Skeletal muscle satellite cell (primary cell): ENCODE measurements around the gene PTPRG.

Experiments used
- H3K27me3 ChIP-seq: 2 replicates; pipeline ENCODE4 v1.7.0; 2013; ENCODE audit warnings: low read length; ENCODE audit not compliant: control insufficient read depth, insufficient read depth
- H3K36me3 ChIP-seq: 2 replicates; pipeline ENCODE4 v1.7.0; 2013; ENCODE audit warnings: mild to moderate bottlenecking, control low read depth, low read length; ENCODE audit not compliant: insufficient read depth
- H3K4me1 ChIP-seq: 2 replicates; pipeline ENCODE4 v1.7.0; 2013; ENCODE audit warnings: low read length; ENCODE audit not compliant: control insufficient read depth, insufficient read depth
- H3K4me2 ChIP-seq: 2 replicates; pipeline ENCODE4 v1.7.0; 2013; ENCODE audit warnings: mild to moderate bottlenecking, low read length
- H3K4me3 ChIP-seq: 2 replicates; pipeline ENCODE4 v1.7.0; 2013; ENCODE audit warnings: low read length
- H3K9ac ChIP-seq: 2 replicates; pipeline ENCODE4 v1.7.0; 2013; ENCODE audit warnings: mild to moderate bottlenecking, low read depth, low read length, moderate library complexity
- H3K9me3 ChIP-seq: replicated peaks from 2 replicates; pipeline ENCODE4 v1.7.0; 2013; ENCODE audit warnings: mild to moderate bottlenecking, control low read depth, low read length

PTPRG gene

DNA sequence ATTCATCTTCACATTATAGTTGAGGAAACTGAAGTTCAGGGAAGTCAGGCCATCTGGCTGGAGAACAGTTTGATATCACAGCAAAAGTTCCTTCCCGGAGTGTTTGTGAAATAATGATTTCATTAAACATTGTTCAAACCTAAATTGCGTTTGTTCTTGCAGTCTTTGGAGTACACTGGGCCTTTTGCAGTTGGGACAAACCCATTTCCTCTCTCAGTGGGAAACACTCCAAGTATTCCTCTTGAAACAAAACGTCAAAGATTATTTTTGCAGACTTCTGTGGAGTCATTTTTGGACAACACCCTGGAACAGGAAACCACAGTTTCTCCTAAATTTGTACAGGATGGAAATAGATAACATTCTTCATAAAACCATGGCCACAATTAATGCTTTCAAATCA is 287.5 kb downstream of the PTPRG start:
- Histone ChIP-seq H3K9me3 (no peaks in the 10 kb centered on the region), H3K4me3 (peak overlapping the region; percentile 26), H3K4me1 (peaks cover 30% of the 10 kb centered on the region), H3K9ac (peak overlapping the region; percentile 50), H3K4me2 (peak overlapping the region; percentile 68), H3K36me3 (no peaks in the 10 kb centered on the region), H3K27me3 (no peaks in the 10 kb centered on the region)

DNA sequence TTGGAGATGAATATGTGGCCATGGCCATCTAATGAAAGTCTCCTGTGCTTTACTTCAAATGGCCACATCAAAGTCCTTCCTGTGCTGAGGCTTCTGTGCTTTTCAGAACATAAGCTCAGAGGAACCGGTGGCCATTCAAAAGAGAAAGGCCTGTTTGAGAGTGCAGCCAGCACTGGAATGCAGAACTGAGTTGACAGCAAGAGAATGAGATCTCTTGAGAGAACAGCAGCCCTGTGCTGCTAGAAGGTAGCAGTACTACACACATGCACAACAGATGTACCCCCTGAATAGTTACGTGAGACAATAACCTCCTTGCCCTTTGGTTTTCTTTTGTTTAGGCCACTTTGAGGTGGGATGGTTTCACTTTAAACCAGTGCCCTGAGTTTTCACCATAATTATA is 292.5 kb downstream of the PTPRG start:
- Histone ChIP-seq H3K4me1 (peaks cover 9% of the 10 kb centered on the region), H3K36me3 (no peaks in the 10 kb centered on the region), H3K4me3 (no peak overlapping the region), H3K9ac (no peak overlapping the region), H3K9me3 (no peaks in the 10 kb centered on the region), H3K4me2 (no peak overlapping the region), H3K27me3 (no peaks in the 10 kb centered on the region)

DNA sequence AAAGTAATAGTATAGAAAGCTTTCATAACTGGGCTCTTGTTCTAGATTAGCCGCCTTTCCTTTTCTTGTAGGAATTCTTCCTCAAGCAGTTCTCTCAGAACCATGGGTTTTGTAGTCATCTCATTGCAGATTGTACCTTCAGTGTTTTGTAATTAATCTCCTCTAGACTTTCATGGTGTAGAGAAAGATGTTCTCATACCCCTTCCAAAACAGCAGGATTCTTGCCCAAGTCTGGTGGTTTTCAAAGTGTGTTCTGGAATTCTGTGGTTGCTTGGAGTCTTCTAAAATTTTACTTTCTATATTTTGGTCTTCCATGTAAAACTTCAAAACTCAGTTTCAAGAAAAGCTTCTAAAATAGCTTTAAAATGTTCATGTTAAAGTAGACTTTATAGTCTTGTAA is 293.8 kb downstream of the PTPRG start:
- Histone ChIP-seq H3K27me3 (no peaks in the 10 kb centered on the region), H3K36me3 (no peaks in the 10 kb centered on the region), H3K9ac (no peak overlapping the region), H3K4me2 (no peak overlapping the region), H3K4me1 (no peaks in the 10 kb centered on the region), H3K9me3 (no peaks in the 10 kb centered on the region), H3K4me3 (no peak overlapping the region)

DNA sequence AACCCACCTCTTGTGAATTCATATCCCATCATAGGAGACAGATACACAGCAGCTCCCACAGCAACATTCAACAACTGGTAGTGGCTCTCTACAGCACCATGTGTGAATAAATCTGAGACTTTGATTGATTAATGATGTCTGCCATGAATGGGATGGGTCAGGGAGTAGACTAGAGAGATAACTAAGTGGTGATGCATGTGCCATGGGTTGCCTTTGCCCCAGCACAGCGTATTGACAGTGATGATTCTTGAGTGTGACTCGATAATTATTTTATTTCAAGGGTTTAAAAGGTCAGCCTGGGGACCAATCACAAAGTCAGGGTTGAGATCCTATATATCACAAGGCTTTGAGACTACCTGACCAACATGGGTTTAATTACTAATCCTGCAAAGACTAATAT is 295.9 kb downstream of the PTPRG start:
- Histone ChIP-seq H3K27me3 (no peaks in the 10 kb centered on the region), H3K9me3 (no peaks in the 10 kb centered on the region), H3K36me3 (no peaks in the 10 kb centered on the region), H3K4me2 (no peak overlapping the region), H3K4me3 (no peak overlapping the region), H3K9ac (no peak overlapping the region), H3K4me1 (no peaks in the 10 kb centered on the region)

DNA sequence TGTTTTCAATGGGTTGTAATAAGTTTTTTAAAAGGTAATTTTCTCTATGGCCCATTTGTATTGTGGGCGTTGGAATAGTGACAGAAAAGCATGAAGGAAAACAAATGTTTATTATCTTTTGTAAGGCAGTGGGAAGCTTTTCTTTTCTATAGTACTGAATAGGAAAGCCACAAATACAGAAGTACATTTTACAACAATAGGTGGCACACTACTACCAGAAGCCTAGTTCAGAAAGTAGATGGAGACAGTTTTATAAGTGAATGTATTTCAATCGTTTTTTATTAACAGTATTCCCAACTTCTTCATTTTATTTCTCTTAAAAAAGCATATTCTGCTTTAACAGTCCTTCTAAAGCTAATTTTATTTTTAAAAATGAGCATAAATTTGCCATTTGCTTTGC is 296.7 kb downstream of the PTPRG start:
- Histone ChIP-seq H3K4me1 (no peaks in the 10 kb centered on the region), H3K9ac (no peak overlapping the region), H3K4me3 (no peak overlapping the region), H3K9me3 (no peaks in the 10 kb centered on the region), H3K36me3 (no peaks in the 10 kb centered on the region), H3K27me3 (no peaks in the 10 kb centered on the region), H3K4me2 (no peak overlapping the region)

DNA sequence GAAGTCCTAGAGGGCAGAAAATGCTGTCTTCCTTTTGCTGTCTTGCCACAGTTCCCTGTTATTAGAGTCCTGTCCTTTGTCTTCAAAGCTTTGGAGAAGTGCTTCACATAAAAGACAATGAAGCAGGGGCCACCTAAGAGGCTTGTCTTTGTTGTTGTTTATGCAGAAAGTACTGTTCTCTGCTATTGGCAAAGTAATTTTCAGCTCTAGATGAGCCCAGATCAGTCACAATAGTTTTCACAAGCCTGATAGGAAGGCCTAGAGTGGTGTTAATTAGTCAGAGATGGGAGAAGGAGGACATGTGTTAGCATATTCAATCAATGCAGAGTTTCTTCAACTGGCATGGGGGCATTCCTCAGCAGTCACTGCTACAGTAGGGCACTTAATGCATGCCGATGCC is 300.0 kb downstream of the PTPRG start:
- H3K9ac ChIP-seq, result no peak overlapping the region
- H3K4me1 ChIP-seq, result peaks cover 7% of the 10 kb centered on the region
- no peak overlapping the region for H3K4me3 ChIP-seq
- H3K9me3 ChIP-seq, result no peaks in the 10 kb centered on the region
- H3K4me2 ChIP-seq, result no peak overlapping the region
- H3K27me3 ChIP-seq, result no peaks in the 10 kb centered on the region
- no peaks in the 10 kb centered on the region for H3K36me3 ChIP-seq

DNA sequence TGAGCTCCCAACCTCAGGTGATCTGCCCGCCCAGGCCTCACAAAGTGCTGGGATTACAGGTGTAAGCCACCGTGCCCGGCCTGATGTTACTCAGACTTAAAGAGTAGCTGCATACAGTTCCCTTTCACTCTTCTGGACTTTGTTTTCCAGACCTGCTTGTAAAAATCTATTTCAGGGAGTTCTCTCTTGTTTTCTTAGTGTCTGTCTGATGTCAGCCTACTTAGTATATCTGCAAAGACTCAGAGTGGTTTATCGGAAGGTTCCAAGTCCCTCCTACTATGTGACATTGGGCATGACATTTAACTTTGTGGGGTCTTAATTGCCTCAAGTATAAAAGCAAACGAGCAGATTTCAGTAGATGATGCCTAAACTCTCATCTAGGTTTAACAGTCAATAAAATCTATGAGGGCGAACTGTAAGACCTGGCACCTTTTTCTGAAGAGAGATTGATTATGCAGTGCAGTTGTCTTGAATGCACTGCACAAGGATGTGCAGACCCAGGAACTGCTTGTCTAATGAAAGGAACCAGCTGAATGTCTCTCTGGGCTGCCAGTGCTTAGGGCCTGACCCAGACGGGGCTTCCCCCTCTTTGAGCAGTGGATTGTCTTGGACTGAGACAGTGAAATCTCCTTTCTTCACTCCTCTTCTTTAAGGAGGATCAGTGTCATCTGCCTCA is 301.4 kb downstream of the PTPRG start:
- Histone ChIP-seq H3K4me3 (no peak overlapping the region), H3K36me3 (no peaks in the 10 kb centered on the region), H3K27me3 (no peaks in the 10 kb centered on the region), H3K9ac (no peak overlapping the region), H3K4me1 (peaks cover 7% of the 10 kb centered on the region), H3K9me3 (no peaks in the 10 kb centered on the region), H3K4me2 (no peak overlapping the region)

DNA sequence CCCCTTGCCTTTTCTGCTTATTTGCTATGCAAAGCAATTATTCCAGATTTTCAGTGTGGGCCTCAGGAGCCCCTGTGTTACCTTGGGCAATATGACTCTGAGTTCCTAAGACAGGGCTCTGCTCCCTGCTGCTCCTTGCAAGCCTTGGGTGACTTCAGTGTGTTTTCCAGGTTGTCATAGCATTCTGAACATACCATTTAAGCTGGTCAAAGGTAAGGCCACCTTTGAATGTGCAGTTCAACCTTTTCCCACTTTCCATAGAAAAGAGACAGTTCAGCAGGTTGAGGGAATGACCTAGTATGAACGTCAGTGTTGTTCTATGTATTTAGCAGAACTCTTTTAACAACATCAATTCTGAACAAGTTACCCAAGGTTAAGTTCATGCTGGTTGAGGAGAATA is 302.2 kb downstream of the PTPRG start:
- H3K4me1 ChIP-seq, result peaks cover 7% of the 10 kb centered on the region
- H3K4me2 ChIP-seq, result no peak overlapping the region
- no peak overlapping the region for H3K4me3 ChIP-seq
- no peaks in the 10 kb centered on the region for H3K27me3 ChIP-seq
- H3K9me3 ChIP-seq, result no peaks in the 10 kb centered on the region
- no peak overlapping the region for H3K9ac ChIP-seq
- H3K36me3 ChIP-seq, result no peaks in the 10 kb centered on the region

DNA sequence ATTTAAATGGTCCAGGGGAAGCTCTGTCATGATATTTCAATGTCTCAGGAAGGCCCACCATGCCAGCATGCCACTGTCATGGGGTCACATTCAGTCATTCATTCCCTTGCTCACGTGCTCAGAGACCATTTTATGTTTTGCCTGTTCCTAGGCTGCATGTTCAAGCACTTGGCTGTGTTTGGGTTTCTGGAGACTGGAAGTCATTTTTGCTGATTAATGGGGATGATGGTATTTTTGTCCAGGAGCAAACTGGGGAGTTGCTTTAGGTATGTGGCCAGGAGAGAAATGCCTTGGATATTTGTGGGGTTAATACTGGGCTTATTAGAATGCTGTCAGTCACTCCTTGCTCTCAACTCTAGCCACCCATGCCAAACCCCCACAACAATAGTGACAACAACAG is 303.5 kb downstream of the PTPRG start:
- peaks cover 7% of the 10 kb centered on the region for H3K4me1 ChIP-seq
- H3K4me3 ChIP-seq, result no peak overlapping the region
- no peak overlapping the region for H3K9ac ChIP-seq
- no peaks in the 10 kb centered on the region for H3K9me3 ChIP-seq
- no peak overlapping the region for H3K4me2 ChIP-seq
- H3K27me3 ChIP-seq, result no peaks in the 10 kb centered on the region
- no peaks in the 10 kb centered on the region for H3K36me3 ChIP-seq

DNA sequence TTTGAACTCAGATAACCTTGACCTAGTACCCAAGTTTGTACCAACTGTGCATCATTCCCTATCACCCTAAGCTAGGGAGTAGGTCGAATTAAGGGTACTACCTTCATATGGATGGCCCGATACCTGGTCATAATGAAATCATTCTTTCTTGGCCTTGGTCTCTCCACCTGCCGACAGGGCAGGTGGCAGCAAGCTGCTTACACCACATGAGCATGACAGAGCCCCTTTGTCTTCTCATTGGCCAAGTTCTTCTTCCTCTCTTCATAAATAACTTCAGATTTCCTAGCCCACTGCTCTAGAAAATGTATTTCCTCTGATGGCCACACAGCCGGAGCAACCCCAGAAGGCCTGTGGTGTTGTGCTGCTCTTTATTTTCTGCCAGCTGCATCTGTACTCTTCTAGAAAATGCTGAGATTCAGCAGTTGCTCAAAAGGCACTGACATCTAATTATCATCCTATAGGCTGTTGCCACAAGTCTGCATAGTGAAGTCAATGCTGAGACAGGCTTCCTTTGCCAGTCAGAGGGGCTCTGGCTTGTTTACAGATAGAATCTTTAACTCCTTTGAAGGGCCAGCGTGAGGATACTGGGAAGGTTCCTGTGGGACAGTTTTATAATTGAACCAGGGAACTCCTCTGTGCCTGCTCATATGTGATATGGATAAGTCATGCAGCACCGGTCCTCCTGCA is 304.2 kb downstream of the PTPRG start:
- Histone ChIP-seq H3K9me3 (no peaks in the 10 kb centered on the region), H3K27me3 (no peaks in the 10 kb centered on the region), H3K4me1 (peaks cover 7% of the 10 kb centered on the region), H3K36me3 (no peaks in the 10 kb centered on the region), H3K4me2 (no peak overlapping the region), H3K9ac (no peak overlapping the region), H3K4me3 (no peak overlapping the region)

DNA sequence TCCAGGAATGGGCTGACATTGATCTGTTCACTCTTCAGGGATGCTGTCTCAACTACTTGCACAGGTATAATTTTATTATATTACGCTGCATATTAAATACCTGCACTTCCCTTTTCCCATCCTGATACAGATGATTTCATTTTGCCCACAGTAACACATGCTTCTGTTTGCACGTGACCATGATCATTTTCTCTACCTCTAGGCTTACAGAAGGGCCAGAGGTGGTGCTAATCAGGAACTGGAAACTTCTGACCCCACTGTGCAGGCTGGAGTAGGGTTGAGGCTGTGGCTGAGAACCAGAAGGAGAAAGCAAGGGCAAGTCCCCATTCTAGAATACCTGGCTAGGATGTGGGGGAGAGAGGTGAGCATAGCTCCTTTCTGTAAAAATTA is 304.8 kb downstream of the PTPRG start:
- Histone ChIP-seq H3K4me1 (peaks cover 7% of the 10 kb centered on the region), H3K4me3 (no peak overlapping the region), H3K36me3 (no peaks in the 10 kb centered on the region), H3K9ac (no peak overlapping the region), H3K27me3 (no peaks in the 10 kb centered on the region), H3K4me2 (no peak overlapping the region), H3K9me3 (no peaks in the 10 kb centered on the region)

DNA sequence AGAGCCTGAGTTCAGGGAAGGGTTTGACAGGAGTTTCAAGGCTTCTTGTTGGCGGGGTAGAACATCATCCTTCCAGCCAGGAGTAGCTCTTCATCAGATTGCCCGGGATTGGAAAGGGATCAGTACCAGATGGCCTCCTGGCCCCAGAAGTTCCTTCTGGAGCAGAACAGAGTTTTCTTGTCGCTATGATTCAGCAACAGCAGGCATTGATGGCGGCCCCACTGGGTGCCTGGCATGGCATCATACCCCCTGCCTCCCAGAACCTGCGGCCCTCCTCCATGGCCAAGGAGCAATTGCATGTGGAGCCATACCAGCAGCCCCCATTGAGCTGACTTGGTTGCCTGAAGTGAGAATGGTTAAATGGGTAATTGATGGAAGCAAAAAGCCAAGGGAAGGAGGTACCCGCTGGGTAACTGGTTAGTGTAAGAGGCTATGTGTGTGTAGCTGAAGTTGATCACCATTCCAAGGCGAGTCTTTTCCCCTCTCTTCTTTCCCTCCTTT is 305.6 kb downstream of the PTPRG start:
- no peak overlapping the region for H3K9ac ChIP-seq
- no peaks in the 10 kb centered on the region for H3K27me3 ChIP-seq
- peaks cover 7% of the 10 kb centered on the region for H3K4me1 ChIP-seq
- H3K4me2 ChIP-seq, result no peak overlapping the region
- no peaks in the 10 kb centered on the region for H3K36me3 ChIP-seq
- H3K4me3 ChIP-seq, result no peak overlapping the region
- no peaks in the 10 kb centered on the region for H3K9me3 ChIP-seq
